ENCODE measurements around the gene GABRB1. TPM values are rescaled to one million over a fixed set of nuclear protein-coding genes. Genes with fewer than 3 reads are reported as not detected.

The GABRB1 gene
- polyA plus RNA-seq, 2 of the 4 experiments (the other 2 are of a cell fraction), result not detected

DNA sequence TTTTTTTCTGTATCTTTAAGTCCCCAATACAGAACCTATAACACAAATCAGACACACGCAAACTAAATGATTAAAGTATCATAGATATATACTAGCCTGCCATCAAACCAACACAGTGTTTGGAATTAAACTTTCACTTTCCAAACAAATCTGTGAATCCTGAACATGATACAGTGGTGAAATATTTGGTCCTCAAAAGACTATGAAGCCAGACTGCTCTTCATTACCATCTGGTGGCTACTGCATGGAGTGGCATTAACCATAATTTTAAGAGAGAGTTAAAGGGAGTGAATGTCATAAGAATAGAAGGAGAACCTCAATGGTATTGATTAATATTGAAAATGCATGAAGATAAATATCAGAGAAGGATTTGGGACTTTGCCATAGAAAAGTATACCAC is 28.8 kb upstream of the GABRB1 start:
- no peak overlapping the region for H3K27ac ChIP-seq
- WGBS (ENCODE audit: missing lambda C conversion rate), result 10% methylated on average over 1 of the region's 1 CpG
- no peaks in the 10 kb centered on the region for H3K4me1 ChIP-seq
- no peak for DNase-seq (ENCODE audit: low read depth in 1 of 2, low spot score in 1 of 2)
- H3K4me2 ChIP-seq, result no peak overlapping the region
- FAIRE-seq, result no peak
- ChIA-PET CTCF (no interaction called here), POLR2A (no interaction called here)
- no peaks in the 10 kb centered on the region for H3K9me3 ChIP-seq
- no peak overlapping the region for H3K4me3 ChIP-seq
- TF ChIP-seq SMC3 (IDR thresholded peaks at IDR 0.05), result no peak
- no peak for TF ChIP-seq HDAC2 (IDR thresholded peaks at IDR 0.05)
- no peak for TF ChIP-seq CBX8 (IDR thresholded peaks at IDR 0.05)
- no peak for TF ChIP-seq MAX (IDR thresholded peaks at IDR 0.05)
- no peak for TF ChIP-seq RNF2 (IDR thresholded peaks at IDR 0.05; ENCODE audit: borderline replicate concordance, low read depth)
- no peak for TF ChIP-seq CHD4 (IDR thresholded peaks at IDR 0.05; ENCODE audit: borderline replicate concordance)
- no peak for TF ChIP-seq RARB (CRISPR knock-in tag; IDR thresholded peaks at IDR 0.05)
- no peak for TF ChIP-seq HOXA7 (CRISPR knock-in tag; IDR thresholded peaks at IDR 0.05)
- no peak for TF ChIP-seq TFCP2L1 (CRISPR knock-in tag; IDR thresholded peaks at IDR 0.05)
- TF ChIP-seq, protein P1, sequence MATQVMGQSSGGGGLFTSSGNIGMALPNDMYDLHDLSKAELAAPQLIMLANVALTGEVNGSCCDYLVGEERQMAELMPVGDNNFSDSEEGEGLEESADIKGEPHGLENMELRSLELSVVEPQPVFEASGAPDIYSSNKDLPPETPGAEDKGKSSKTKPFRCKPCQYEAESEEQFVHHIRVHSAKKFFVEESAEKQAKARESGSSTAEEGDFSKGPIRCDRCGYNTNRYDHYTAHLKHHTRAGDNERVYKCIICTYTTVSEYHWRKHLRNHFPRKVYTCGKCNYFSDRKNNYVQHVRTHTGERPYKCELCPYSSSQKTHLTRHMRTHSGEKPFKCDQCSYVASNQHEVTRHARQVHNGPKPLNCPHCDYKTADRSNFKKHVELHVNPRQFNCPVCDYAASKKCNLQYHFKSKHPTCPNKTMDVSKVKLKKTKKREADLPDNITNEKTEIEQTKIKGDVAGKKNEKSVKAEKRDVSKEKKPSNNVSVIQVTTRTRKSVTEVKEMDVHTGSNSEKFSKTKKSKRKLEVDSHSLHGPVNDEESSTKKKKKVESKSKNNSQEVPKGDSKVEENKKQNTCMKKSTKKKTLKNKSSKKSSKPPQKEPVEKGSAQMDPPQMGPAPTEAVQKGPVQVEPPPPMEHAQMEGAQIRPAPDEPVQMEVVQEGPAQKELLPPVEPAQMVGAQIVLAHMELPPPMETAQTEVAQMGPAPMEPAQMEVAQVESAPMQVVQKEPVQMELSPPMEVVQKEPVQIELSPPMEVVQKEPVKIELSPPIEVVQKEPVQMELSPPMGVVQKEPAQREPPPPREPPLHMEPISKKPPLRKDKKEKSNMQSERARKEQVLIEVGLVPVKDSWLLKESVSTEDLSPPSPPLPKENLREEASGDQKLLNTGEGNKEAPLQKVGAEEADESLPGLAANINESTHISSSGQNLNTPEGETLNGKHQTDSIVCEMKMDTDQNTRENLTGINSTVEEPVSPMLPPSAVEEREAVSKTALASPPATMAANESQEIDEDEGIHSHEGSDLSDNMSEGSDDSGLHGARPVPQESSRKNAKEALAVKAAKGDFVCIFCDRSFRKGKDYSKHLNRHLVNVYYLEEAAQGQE (IDR thresholded peaks at IDR 0.05), result no peak
- no peak for ATAC-seq

GRCh38 chr4:47010347-47010911 is 20.9 kb upstream of the GABRB1 start:
- H3K4me3 ChIP-seq, result no peak overlapping the region
- H3K9me3 ChIP-seq, result no peaks in the 10 kb centered on the region
- CTCF ChIA-PET, result no interaction called here
- POLR2A ChIA-PET, result no interaction called here
- ATAC-seq (no peak), DNase-seq (ENCODE audit: low read depth in 1 of 2, low spot score in 1 of 2) (no peak), FAIRE-seq (no peak)
- no peak overlapping the region for H3K27ac ChIP-seq
- H3K4me1 ChIP-seq, result no peaks in the 10 kb centered on the region
- TF ChIP-seq ESRRA (IDR thresholded peaks at IDR 0.05; ENCODE audit: borderline replicate concordance, low read length), result no peak
- TF ChIP-seq SREBF2 (IDR thresholded peaks at IDR 0.05), result no peak
- no peak for TF ChIP-seq ELK1 (IDR thresholded peaks at IDR 0.05; ENCODE audit: low read depth, low read length)
- no peak for TF ChIP-seq HDAC2 (IDR thresholded peaks at IDR 0.05)
- no peak for TF ChIP-seq MAX (IDR thresholded peaks at IDR 0.05)
- TF ChIP-seq PHF8 (IDR thresholded peaks at IDR 0.05; ENCODE audit: borderline replicate concordance, low read depth), result no peak
- no peak for TF ChIP-seq PBX3 (IDR thresholded peaks at IDR 0.05)
- TF ChIP-seq JUN (IDR thresholded peaks at IDR 0.05), result no peak
- no peak for TF ChIP-seq MAZ (IDR thresholded peaks at IDR 0.05; ENCODE audit: borderline replicate concordance, low read depth, low read length)
- no peak for TF ChIP-seq HOXA7 (CRISPR knock-in tag; IDR thresholded peaks at IDR 0.05)
- no peak for TF ChIP-seq POLR2AphosphoS2 (conservative IDR thresholded peaks at IDR 0.05; ENCODE audit: low read length)
- TF ChIP-seq EP300 (IDR thresholded peaks at IDR 0.05), result no peak
- TF ChIP-seq ZC3H11A (IDR thresholded peaks at IDR 0.05), result no peak
- H3K4me2 ChIP-seq, result no peak overlapping the region
